ENCODE data around the gene SNRPD2.
A peak's percentile ranks its signal among the peaks of the same experiment; 100 is the strongest.

SNRPD2 gene

GRCh38 chr19:45677351-45678230 lies 14.2 kb downstream of the SNRPD2 start:
- no peak for TF ChIP-seq CTCF (conservative IDR thresholded peaks at IDR 0.05; ENCODE audit: control insufficient read depth, insufficient read depth, low read depth, low read length)
- peak; percentile 67 for DNase-seq (ENCODE audit: low read depth)
- peak overlapping the region; percentile 10 for H3K4me3 ChIP-seq (ENCODE audit: control insufficient read depth, low read depth, low read length)

DNA sequence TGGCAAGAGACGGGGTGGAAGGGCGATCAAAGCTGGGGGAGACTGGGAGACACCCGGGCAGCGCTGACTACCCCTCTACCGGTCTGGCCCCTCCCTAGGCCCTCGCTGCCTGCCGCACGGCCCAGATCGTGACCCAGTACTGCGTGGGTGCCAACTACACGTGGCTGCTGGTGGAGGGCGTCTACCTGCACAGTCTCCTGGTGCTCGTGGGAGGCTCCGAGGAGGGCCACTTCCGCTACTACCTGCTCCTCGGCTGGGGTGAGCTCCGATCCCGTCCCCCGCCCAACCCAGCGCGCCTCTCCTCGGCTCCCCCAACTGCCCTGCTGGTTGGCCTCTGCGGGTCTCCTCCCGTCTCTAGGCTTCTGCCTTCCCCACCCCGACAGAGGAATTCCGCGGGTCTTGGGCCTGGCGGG lies 14.9 kb downstream of the SNRPD2 start:
- DNase-seq (ENCODE audit: low read depth), result no peak
- TF ChIP-seq CTCF (conservative IDR thresholded peaks at IDR 0.05; ENCODE audit: control insufficient read depth, insufficient read depth, low read depth, low read length), result no peak

GRCh38 chr19:45674946-45675345 lies 16.8 kb downstream of the SNRPD2 start:
- no peak overlapping the region for H3K4me3 ChIP-seq (ENCODE audit: control insufficient read depth, low read depth, low read length)
- TF ChIP-seq CTCF (conservative IDR thresholded peaks at IDR 0.05; ENCODE audit: control insufficient read depth, insufficient read depth, low read depth, low read length), result no peak

More for the DNA sequence above, 14.9 kb downstream of the SNRPD2 start:
- H3K4me3 ChIP-seq (ENCODE audit: control insufficient read depth, low read depth, low read length), result no peak overlapping the region

GRCh38 chr19:45670670-45671453 lies 20.9 kb downstream of the SNRPD2 start:
- no peak overlapping the region for H3K4me3 ChIP-seq (ENCODE audit: control insufficient read depth, low read depth, low read length)
- TF ChIP-seq CTCF (conservative IDR thresholded peaks at IDR 0.05; ENCODE audit: control insufficient read depth, insufficient read depth, low read depth, low read length), result no peak

More at GRCh38 chr19:45674946-45675345, 16.8 kb downstream of the SNRPD2 start:
- DNase-seq (ENCODE audit: low read depth), result no peak

GRCh38 chr19:45668342-45668871 lies 23.3 kb downstream of the SNRPD2 start:
- no peak for DNase-seq (ENCODE audit: low read depth)

More at GRCh38 chr19:45670670-45671453, 20.9 kb downstream of the SNRPD2 start:
- DNase-seq (ENCODE audit: low read depth), result peak; percentile 67

More at GRCh38 chr19:45668342-45668871, 23.3 kb downstream of the SNRPD2 start:
- no peak for TF ChIP-seq CTCF (conservative IDR thresholded peaks at IDR 0.05; ENCODE audit: control insufficient read depth, insufficient read depth, low read depth, low read length)
- no peak overlapping the region for H3K4me3 ChIP-seq (ENCODE audit: control insufficient read depth, low read depth, low read length)

All from fibroblast of mammary gland (primary cell).